Lower leg skin (tissue), 3 donors: Measurements from ENCODE around the gene SHISA3.

Source experiments
- CTCF ChIP-seq, 3 donors: fragments of 450-650 bp; IDR thresholded peaks; one replicate each; pipeline ENCODE4 v1.5.1; 2016; ENCODE audit warnings: antibody characterized with exemption in 3 of 3, mild to moderate bottlenecking in 3 of 3, moderate library complexity in 2 of 3
- POLR2A ChIP-seq, 2 donors: fragments of 450-650 bp; IDR thresholded peaks; one replicate each; pipeline ENCODE4 v1.6.1; 2016 to 2017; ENCODE audit warnings: antibody characterized with exemption in 2 of 2, mild to moderate bottlenecking in 1 of 2, moderate library complexity in 1 of 2

GRCh38 chr4:42392436-42392835 is 4.9 kb upstream of the SHISA3 start:
- TF ChIP-seq CTCF (IDR thresholded peaks at IDR 0.05), result no peak
- TF ChIP-seq POLR2A (IDR thresholded peaks at IDR 0.05), result no peak
